CD8-positive, alpha-beta memory T cell (primary cell): ENCODE measurements around the gene PTPN9. TPM values are rescaled to one million over a fixed set of nuclear protein-coding genes. Genes with fewer than 3 reads are reported as not detected.
"Not testable (repeated sequence)": the region's sequence is repeated elsewhere in the genome, so short reads cannot be mapped to it uniquely, and the experiment has no call there.

Source experiments
- CTCF ChIA-PET: fragments of 350-600 bp; sonication (Branson Sonifier 250); formaldehyde crosslinking; loops from one replicate; lab custom pipeline; 2021; ENCODE audit warnings: antibody characterized with exemption; lab: Charles Lee
- POLR2A ChIA-PET: fragments of 350-600 bp; sonication (Branson Sonifier 250); formaldehyde crosslinking; loops from one replicate; lab custom pipeline; 2021; ENCODE audit warnings: antibody characterized with exemption; lab: Charles Lee
- DNase-seq, 5 donors: peaks; one replicate each; pipeline versions ENCODE4 v3.0.0 to v3.0.0-alpha.2; 2020 to 2022; ENCODE audit warnings: mixed read lengths in 1 of 5
- H3K27ac ChIP-seq: one replicate; pipeline ENCODE4 v1.7.0; 2013; ENCODE audit warnings: low read depth, mild to moderate bottlenecking, low read length, moderate library complexity
- H3K27me3 ChIP-seq: 2 replicates; pipeline ENCODE4 v1.7.0; 2013; ENCODE audit warnings: low read length, mild to moderate bottlenecking; ENCODE audit not compliant: insufficient read depth, poor library complexity, severe bottlenecking
- H3K36me3 ChIP-seq: 2 replicates; pipeline ENCODE4 v1.7.0; 2013; ENCODE audit warnings: mild to moderate bottlenecking, low read length, moderate library complexity; ENCODE audit not compliant: insufficient read depth
- H3K4me1 ChIP-seq: 2 replicates; pipeline ENCODE4 v1.7.0; 2013; ENCODE audit warnings: mild to moderate bottlenecking, low read length, moderate library complexity; ENCODE audit not compliant: insufficient read depth
- H3K4me3 ChIP-seq: 2 replicates; pipeline ENCODE4 v1.7.0; 2013; ENCODE audit warnings: mild to moderate bottlenecking, low read length
- H3K9me3 ChIP-seq: 2 replicates; pipeline ENCODE4 v1.7.0; 2013; ENCODE audit warnings: mild to moderate bottlenecking, low read length
- H3K27ac Mint-ChIP-seq, 8 donors: one replicate each; pipeline ENCODE4 v1.8.0; 2020 to 2021; ENCODE audit warnings: mixed read lengths in 8 of 8, mild to moderate bottlenecking in 6 of 8, inconsistent platforms in 3 of 8, moderate library complexity in 3 of 8
- H3K27me3 Mint-ChIP-seq, 2 donors: one replicate each; pipeline ENCODE4 v1.8.0; 2020 to 2021; ENCODE audit warnings: mixed read lengths in 2 of 2, mild to moderate bottlenecking in 1 of 2, moderate library complexity in 1 of 2
- H3K36me3 Mint-ChIP-seq, 3 donors: one replicate each; pipeline ENCODE4 v1.8.0; 2020 to 2021; ENCODE audit warnings: mixed read lengths in 3 of 3, inconsistent platforms in 1 of 3, mild to moderate bottlenecking in 1 of 3
- H3K4me1 Mint-ChIP-seq, 3 donors: one replicate each; pipeline ENCODE4 v1.8.0; 2020 to 2021; ENCODE audit warnings: mixed read lengths in 3 of 3, inconsistent platforms in 1 of 3, mild to moderate bottlenecking in 1 of 3
- H3K4me3 Mint-ChIP-seq, 7 donors: one replicate each; pipeline ENCODE4 v1.8.0; 2020 to 2021; ENCODE audit warnings: mixed read lengths in 7 of 7, mild to moderate bottlenecking in 6 of 7, moderate library complexity in 4 of 7, inconsistent platforms in 2 of 7
- H3K9me3 Mint-ChIP-seq, 5 donors: one replicate each; pipeline ENCODE4 v1.8.0; 2020 to 2022; ENCODE audit warnings: mixed read lengths in 5 of 5, mild to moderate bottlenecking in 3 of 5, moderate library complexity in 2 of 5, inconsistent platforms in 1 of 5
- polyA plus RNA-seq: library from polyadenylated mRNA; unstranded; fragments of 300-500 nt; fragmentation: Illumina TruSeq; gene quantifications from one replicate; pipeline ENCODE4 v1.2.3, GENCODE V29; 2021
- total RNA-seq, 2 experiments: library from RNA; stranded (reverse); gene quantifications; one replicate each; pipeline ENCODE4 v1.2.3, GENCODE V29; 2021

The PTPN9 gene
- total and polyA plus RNA-seq, 3 experiments from 2014 or later, result 22.0 to 34.1 (median 22.3) TPM

GRCh38 chr15:75542386-75542797, 36.7 kb downstream of the PTPN9 start:
- CTCF ChIA-PET, result interaction anchor here (1.1 kb wide), 1 partner anchor 10 kb away, joined by 3 read pairs; no protein-coding TSS in a partner anchor
- Mint-ChIP-seq H3K36me3 (peaks cover 0 to 11% (median 0%) of the 10 kb centered on the region in 3 donors), H3K27ac (peak overlapping the region in 4 of 8 donors; percentile 3 to 38 (median 22)), H3K4me3 (no peak overlapping the region), H3K9me3 (no peaks in the 10 kb centered on the region), H3K27me3 (no peaks in the 10 kb centered on the region), H3K4me1 (peaks cover 29 to 57% (median 37%) of the 10 kb centered on the region in 3 donors)
- Histone ChIP-seq H3K4me1 (no peaks in the 10 kb centered on the region), H3K27me3 (no peaks in the 10 kb centered on the region), H3K9me3 (no peaks in the 10 kb centered on the region), H3K27ac (peak overlapping the region; percentile 18), H3K36me3 (no peaks in the 10 kb centered on the region), H3K4me3 (no peak overlapping the region)
- POLR2A ChIA-PET, result no interaction called here
- DNase-seq, result no peak

GRCh38 chr15:75538376-75538775, 40.7 kb downstream of the PTPN9 start:
- H3K9me3 Mint-ChIP-seq, result no peaks in the 10 kb centered on the region
- H3K36me3 ChIP-seq, result no peaks in the 10 kb centered on the region
- H3K4me3 Mint-ChIP-seq, result no peak overlapping the region
- peak overlapping the region in 2 of 8 donors; percentile 11 for H3K27ac Mint-ChIP-seq
- no peak overlapping the region for H3K27ac ChIP-seq
- no peaks in the 10 kb centered on the region for H3K9me3 ChIP-seq
- DNase-seq, result no peak
- peaks cover 3% of the 10 kb centered on the region for H3K4me1 ChIP-seq
- no peak overlapping the region for H3K4me3 ChIP-seq
- peaks cover 0 to 12% (median 0%) of the 10 kb centered on the region in 3 donors for H3K36me3 Mint-ChIP-seq
- H3K4me1 Mint-ChIP-seq, result peaks cover 19 to 52% (median 41%) of the 10 kb centered on the region in 3 donors
- CTCF ChIA-PET, result no interaction called here
- no peaks in the 10 kb centered on the region for H3K27me3 ChIP-seq
- no peaks in the 10 kb centered on the region for H3K27me3 Mint-ChIP-seq
- POLR2A ChIA-PET, result no interaction called here

GRCh38 chr15:75533945-75534344, 45.2 kb downstream of the PTPN9 start:
- no peaks in the 10 kb centered on the region for H3K36me3 ChIP-seq
- H3K9me3 Mint-ChIP-seq, result no peaks in the 10 kb centered on the region
- H3K4me3 Mint-ChIP-seq, result no peak overlapping the region
- H3K36me3 Mint-ChIP-seq, result peaks cover 0 to 9% (median 3%) of the 10 kb centered on the region in 3 donors
- H3K27me3 ChIP-seq, result no peaks in the 10 kb centered on the region
- no peak overlapping the region for H3K4me3 ChIP-seq
- H3K9me3 ChIP-seq, result no peaks in the 10 kb centered on the region
- peak overlapping the region in 6 of 8 donors; percentile 2 to 88 (median 38) for H3K27ac Mint-ChIP-seq
- DNase-seq, result no peak
- H3K27ac ChIP-seq, result no peak overlapping the region
- H3K4me1 Mint-ChIP-seq, result peaks cover 21 to 50% (median 43%) of the 10 kb centered on the region in 3 donors
- H3K4me1 ChIP-seq, result peaks cover 3% of the 10 kb centered on the region
- CTCF ChIA-PET, result no interaction called here
- POLR2A ChIA-PET, result no interaction called here
- no peaks in the 10 kb centered on the region for H3K27me3 Mint-ChIP-seq

DNA sequence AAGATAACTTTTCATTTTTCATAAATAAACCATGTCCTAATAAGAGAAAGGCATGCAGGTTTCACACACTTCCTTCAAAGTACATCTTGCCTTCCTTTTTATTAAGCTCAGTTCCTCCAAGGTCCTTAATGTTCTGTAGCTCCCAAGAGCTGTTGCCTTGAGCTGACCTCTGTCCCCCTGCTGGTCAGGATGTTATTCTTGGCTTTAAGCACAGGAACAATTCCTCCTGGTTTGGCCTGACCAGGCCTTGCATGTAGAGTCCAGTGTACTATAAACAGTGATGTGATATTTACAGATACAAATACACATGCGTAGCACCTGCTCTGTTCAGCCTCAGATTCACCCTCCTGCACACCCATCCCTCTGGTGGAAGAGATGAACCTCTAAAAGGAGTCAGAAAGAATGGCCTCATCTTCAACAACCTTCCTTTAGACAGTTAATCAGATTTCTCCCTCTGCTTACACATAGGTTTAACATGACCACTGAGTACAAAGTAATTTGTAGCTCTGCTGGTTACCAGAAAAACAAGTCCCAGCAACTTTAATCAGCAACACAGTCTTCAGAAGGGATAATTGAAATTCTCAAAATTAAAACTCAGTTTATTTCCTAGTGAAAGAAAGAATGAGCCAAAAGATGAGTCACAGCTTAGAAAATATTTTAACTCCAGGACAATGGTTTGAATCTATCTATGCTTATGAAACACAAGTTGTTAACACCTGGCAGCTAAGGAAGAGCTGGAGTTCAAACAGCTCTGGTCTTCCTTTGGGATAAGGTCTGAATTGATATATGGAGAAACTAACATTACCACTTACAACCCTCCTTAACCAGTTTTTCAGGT, 46.5 kb downstream of the PTPN9 start:
- ChIA-PET CTCF (interaction anchor here (1.2 to 1.5 kb wide), 2 partner anchors 10 to 11 kb away, joined by 3 read pairs; no protein-coding TSS in a partner anchor), POLR2A (no interaction called here)
- Mint-ChIP-seq H3K4me3 (no peak overlapping the region), H3K27me3 (no peaks in the 10 kb centered on the region), H3K36me3 (peaks cover 0 to 4% (median 3%) of the 10 kb centered on the region in 3 donors), H3K27ac (peak overlapping the region; percentile 21 to 73 (median 52)), H3K9me3 (no peaks in the 10 kb centered on the region), H3K4me1 (peaks cover 20 to 41% (median 38%) of the 10 kb centered on the region in 3 donors)
- no peak overlapping the region for H3K27ac ChIP-seq
- no peak for DNase-seq
- H3K4me1 ChIP-seq, result peaks cover 3% of the 10 kb centered on the region
- H3K36me3 ChIP-seq, result no peaks in the 10 kb centered on the region
- no peaks in the 10 kb centered on the region for H3K27me3 ChIP-seq
- no peaks in the 10 kb centered on the region for H3K9me3 ChIP-seq
- H3K4me3 ChIP-seq, result no peak overlapping the region

DNA sequence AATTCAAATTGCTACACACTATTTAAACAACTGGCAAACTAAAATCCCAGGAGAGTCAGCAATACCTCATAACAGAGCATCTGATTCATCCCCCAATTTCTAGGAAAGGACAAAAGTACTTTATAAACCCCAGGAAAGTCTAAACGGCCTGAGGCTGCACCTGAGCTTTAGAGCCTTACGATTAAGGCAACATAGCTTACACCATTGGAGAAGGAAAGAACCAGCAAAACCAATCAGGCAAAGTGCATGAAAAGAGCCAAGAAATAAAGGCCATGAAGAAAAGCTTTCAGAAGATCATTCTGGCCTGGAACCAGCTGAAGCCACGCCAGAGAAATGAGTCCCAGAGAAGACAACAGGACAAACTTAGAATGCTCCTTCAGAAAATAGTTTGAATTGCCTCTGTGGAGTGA, 48.1 kb downstream of the PTPN9 start:
- ChIA-PET POLR2A (no interaction called here), CTCF (no interaction called here)
- DNase-seq, result no peak
- H3K4me3 Mint-ChIP-seq, result no peak overlapping the region
- H3K9me3 ChIP-seq, result no peaks in the 10 kb centered on the region
- no peaks in the 10 kb centered on the region for H3K27me3 ChIP-seq
- no peak overlapping the region for H3K27ac ChIP-seq
- peaks cover 7% of the 10 kb centered on the region for H3K36me3 ChIP-seq
- H3K36me3 Mint-ChIP-seq, result peaks cover 0 to 15% (median 12%) of the 10 kb centered on the region in 3 donors
- H3K4me1 Mint-ChIP-seq, result peaks cover 13 to 42% (median 36%) of the 10 kb centered on the region in 3 donors
- peaks cover 3% of the 10 kb centered on the region for H3K4me1 ChIP-seq
- peak overlapping the region in 1 of 8 donors; percentile 47 for H3K27ac Mint-ChIP-seq
- H3K9me3 Mint-ChIP-seq, result no peaks in the 10 kb centered on the region
- H3K27me3 Mint-ChIP-seq, result no peaks in the 10 kb centered on the region
- H3K4me3 ChIP-seq, result no peak overlapping the region

DNA sequence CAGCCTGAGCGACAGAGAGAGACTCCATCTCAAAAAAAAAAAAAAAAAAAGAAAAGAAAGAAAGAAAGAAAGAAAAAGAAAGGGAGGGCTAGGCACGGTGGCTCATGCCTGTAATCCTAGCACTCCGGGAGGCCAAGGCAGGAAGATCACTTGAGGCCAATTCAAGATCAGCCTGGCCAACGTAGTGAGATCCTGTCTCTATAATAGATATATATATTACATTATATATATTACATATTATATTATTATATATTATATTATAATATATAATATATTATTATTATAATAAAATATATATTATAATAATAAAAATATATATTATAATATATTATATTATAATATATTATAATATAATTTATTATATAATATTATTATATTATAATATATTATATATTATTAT, 48.9 kb downstream of the PTPN9 start:
- DNase-seq, result no peak
- ChIA-PET POLR2A (no interaction called here), CTCF (no interaction called here)
- no peaks in the 10 kb centered on the region for H3K9me3 Mint-ChIP-seq
- Histone ChIP-seq H3K27me3 (no peaks in the 10 kb centered on the region), H3K4me1 (peaks cover 3% of the 10 kb centered on the region), H3K27ac (no peak overlapping the region), H3K4me3 (no peak overlapping the region), H3K9me3 (no peaks in the 10 kb centered on the region), H3K36me3 (peaks cover 7% of the 10 kb centered on the region)
- no peak overlapping the region for H3K27ac Mint-ChIP-seq
- peaks cover 12 to 34% (median 30%) of the 10 kb centered on the region in 3 donors for H3K4me1 Mint-ChIP-seq
- peaks cover 0 to 19% (median 12%) of the 10 kb centered on the region in 3 donors for H3K36me3 Mint-ChIP-seq
- H3K4me3 Mint-ChIP-seq, result no peak overlapping the region
- H3K27me3 Mint-ChIP-seq, result no peaks in the 10 kb centered on the region

DNA sequence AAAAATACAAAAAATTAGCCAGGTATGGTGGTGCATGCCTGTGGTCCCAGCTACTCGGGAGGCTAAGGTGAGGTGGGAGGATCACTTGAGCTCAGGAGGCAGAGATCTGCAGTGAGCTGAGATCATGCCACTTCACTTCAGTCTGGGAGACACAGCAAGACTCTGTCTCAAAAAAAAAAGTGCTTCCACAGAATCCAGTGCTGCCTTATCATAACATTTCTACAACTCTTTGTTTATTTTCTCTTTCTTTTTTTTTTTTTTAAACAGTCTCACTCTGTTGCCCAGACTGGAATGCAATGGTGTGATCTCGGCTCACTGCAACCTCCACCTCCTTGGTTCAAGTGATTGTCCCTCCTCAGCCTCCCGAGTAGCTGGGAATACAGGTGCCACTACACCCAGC, 53.4 kb downstream of the PTPN9 start:
- H3K36me3 Mint-ChIP-seq, result peaks cover 5 to 48% (median 26%) of the 10 kb centered on the region in 3 donors
- H3K4me3 Mint-ChIP-seq, H3K27me3 Mint-ChIP-seq, H3K4me3 ChIP-seq, H3K27ac Mint-ChIP-seq, H3K4me1 ChIP-seq, H3K27ac ChIP-seq, H3K9me3 ChIP-seq, CTCF ChIA-PET, DNase-seq, POLR2A ChIA-PET, H3K9me3 Mint-ChIP-seq, H3K27me3 ChIP-seq: not testable (repeated sequence)
- H3K4me1 Mint-ChIP-seq, result peaks cover 0 to 11% (median 0%) of the 10 kb centered on the region in 3 donors
- peaks cover 25% of the 10 kb centered on the region for H3K36me3 ChIP-seq

GRCh38 chr15:75523011-75523410, 56.1 kb downstream of the PTPN9 start:
- Histone ChIP-seq H3K27ac (no peak overlapping the region), H3K4me1 (no peaks in the 10 kb centered on the region), H3K9me3 (no peaks in the 10 kb centered on the region), H3K27me3 (no peaks in the 10 kb centered on the region), H3K4me3 (no peak overlapping the region), H3K36me3 (peaks cover 30% of the 10 kb centered on the region)
- no peaks in the 10 kb centered on the region for H3K9me3 Mint-ChIP-seq
- DNase-seq, result no peak
- no peak overlapping the region for H3K4me3 Mint-ChIP-seq
- CTCF ChIA-PET, result no interaction called here
- H3K4me1 Mint-ChIP-seq, result peaks cover 0 to 11% (median 0%) of the 10 kb centered on the region in 3 donors
- no peaks in the 10 kb centered on the region for H3K27me3 Mint-ChIP-seq
- H3K36me3 Mint-ChIP-seq, result peaks cover 5 to 63% (median 31%) of the 10 kb centered on the region in 3 donors
- peak overlapping the region in 4 of 8 donors; percentile 3 to 53 (median 28) for H3K27ac Mint-ChIP-seq
- POLR2A ChIA-PET, result no interaction called here
